Fibroblast of pulmonary artery (primary cell): ENCODE results near the gene SKIC2.

Source experiments
- DNase-seq: peaks from one replicate; pipeline ENCODE4 v3.0.0-alpha.2; 2010; ENCODE audit warnings: low read depth
- H3K4me3 ChIP-seq: replicated peaks from 2 replicates; pipeline ENCODE4 v1.5.1; 2011; ENCODE audit warnings: low read depth, mild to moderate bottlenecking, control low read depth, low read length, moderate library complexity
- TF ChIP-seq, protein P1 (sequence below): IDR thresholded peaks from 2 replicates; pipeline ENCODE4 v1.5.1; 2011; ENCODE audit warnings: mild to moderate bottlenecking, control low read depth, low read length, inconsistent platforms; ENCODE audit errors: missing control alignments

SKIC2 gene

GRCh38 chr6:31949926-31950548, 8.9 kb upstream of the SKIC2 start:
- DNase-seq: no peak
- H3K4me3 ChIP-seq: no peak overlapping the region
- TF ChIP-seq, protein P1, sequence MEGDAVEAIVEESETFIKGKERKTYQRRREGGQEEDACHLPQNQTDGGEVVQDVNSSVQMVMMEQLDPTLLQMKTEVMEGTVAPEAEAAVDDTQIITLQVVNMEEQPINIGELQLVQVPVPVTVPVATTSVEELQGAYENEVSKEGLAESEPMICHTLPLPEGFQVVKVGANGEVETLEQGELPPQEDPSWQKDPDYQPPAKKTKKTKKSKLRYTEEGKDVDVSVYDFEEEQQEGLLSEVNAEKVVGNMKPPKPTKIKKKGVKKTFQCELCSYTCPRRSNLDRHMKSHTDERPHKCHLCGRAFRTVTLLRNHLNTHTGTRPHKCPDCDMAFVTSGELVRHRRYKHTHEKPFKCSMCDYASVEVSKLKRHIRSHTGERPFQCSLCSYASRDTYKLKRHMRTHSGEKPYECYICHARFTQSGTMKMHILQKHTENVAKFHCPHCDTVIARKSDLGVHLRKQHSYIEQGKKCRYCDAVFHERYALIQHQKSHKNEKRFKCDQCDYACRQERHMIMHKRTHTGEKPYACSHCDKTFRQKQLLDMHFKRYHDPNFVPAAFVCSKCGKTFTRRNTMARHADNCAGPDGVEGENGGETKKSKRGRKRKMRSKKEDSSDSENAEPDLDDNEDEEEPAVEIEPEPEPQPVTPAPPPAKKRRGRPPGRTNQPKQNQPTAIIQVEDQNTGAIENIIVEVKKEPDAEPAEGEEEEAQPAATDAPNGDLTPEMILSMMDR: no peak

DNA sequence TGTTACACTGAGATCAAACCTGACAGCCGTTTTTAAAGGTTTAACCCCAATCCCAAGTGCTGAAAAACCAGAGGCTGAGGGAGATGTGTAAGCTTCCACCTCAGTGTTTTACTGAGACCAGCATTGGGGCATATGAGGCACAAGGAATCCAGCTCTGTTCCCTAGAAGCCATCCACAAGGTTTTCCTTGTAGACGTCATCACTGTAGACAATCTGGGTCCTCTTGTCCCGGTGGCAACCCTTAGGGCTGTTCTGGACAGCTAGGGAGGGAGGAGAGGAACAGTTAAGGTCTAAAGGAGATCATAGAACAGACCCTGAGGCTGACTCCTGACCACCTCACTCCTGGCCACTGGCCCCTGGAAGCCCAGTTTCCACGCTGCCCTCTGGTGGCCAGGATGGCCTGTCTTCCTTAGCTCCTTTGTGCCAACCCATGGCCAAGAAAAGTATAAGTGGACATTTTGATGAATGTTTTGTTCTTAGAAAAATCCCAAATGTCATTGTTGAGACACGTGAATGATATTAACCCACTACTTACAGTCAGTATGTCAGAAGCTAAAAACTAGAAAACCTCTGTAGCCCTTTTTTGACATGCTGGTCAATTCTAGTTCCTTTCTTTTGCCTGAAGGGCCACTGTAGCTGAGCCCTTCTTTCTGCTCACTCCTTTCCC, 6.7 kb upstream of the SKIC2 start:
- TF ChIP-seq, protein P1: peak; percentile 99
- peak; percentile 78 for DNase-seq
- H3K4me3 ChIP-seq: no peak overlapping the region

GRCh38 chr6:31952890-31953289, 6.1 kb upstream of the SKIC2 start:
- TF ChIP-seq, protein P1: no peak
- DNase-seq: no peak

GRCh38 chr6:31954511-31954910, 4.5 kb upstream of the SKIC2 start:
- no peak for DNase-seq
- TF ChIP-seq, protein P1: no peak
- no peak overlapping the region for H3K4me3 ChIP-seq

More at GRCh38 chr6:31952890-31953289, 6.1 kb upstream of the SKIC2 start:
- no peak overlapping the region for H3K4me3 ChIP-seq

- TF ChIP-seq, protein P1: no peak
- no peak overlapping the region for H3K4me3 ChIP-seq
- no peak for DNase-seq
Observed at GRCh38 chr6:31956796-31957195, 2.2 kb upstream of the SKIC2 start.

- DNase-seq: no peak
- H3K4me3 ChIP-seq: peak overlapping the region; percentile 100
- TF ChIP-seq, protein P1: no peak
Observed at GRCh38 chr6:31958412-31958740, 599 bp upstream of the SKIC2 start.

DNA sequence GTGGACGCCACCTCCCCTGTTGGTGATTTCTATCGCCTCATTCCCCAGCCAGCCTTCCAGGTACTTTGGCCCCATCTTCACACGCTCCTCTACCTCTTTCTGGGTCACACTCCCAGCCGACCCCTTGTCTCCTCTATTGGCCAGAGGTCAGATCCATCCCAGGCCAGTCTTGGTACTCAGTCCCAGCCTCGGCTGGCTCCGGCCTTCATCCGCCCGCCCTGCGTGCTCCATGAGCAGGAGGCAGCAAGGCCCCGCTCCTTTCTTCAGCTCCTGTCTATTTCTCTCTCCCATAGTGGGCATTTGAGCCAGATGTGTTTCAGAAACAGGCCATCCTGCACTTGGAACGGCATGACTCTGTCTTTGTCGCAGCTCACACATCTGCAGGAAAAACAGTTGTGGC, 2.6 kb downstream of the SKIC2 start:
- TF ChIP-seq, protein P1: no peak
- no peak overlapping the region for H3K4me3 ChIP-seq
- no peak for DNase-seq
